Subcutaneous adipose tissue (tissue), 4 donors: ENCODE measurements around the gene IRF2BPL. TPM values are rescaled to one million over a fixed set of nuclear protein-coding genes. Genes with fewer than 3 reads are reported as not detected.

Experiments
- CTCF ChIP-seq: fragments of 450-650 bp; IDR thresholded peaks from one replicate; pipeline ENCODE4 v1.5.1; 2016; ENCODE audit warnings: low read depth, mild to moderate bottlenecking, control low read depth, antibody characterized with exemption, moderate library complexity
- total RNA-seq, 4 donors: library from RNA; depleted of rRNA; stranded (reverse); fragments of >200 nt; gene quantifications; one replicate each; pipeline ENCODE4 v1.1.0, GENCODE V29; 2016

The IRF2BPL gene
- total RNA-seq, 4 donors from 2014 or later, result 14.0 to 76.7 (median 26.1) TPM

GRCh38 chr14:77052281-77053044 lies 24.0 kb upstream of the IRF2BPL start:
- TF ChIP-seq CTCF, result no peak

GRCh38 chr14:77051116-77051515 lies 22.6 kb upstream of the IRF2BPL start:
- no peak for TF ChIP-seq CTCF

- no peak for TF ChIP-seq CTCF
Measured at GRCh38 chr14:77046721-77047120, 18.2 kb upstream of the IRF2BPL start.

GRCh38 chr14:77045238-77046162 lies 17.0 kb upstream of the IRF2BPL start:
- no peak for TF ChIP-seq CTCF

GRCh38 chr14:77044783-77045237 lies 16.3 kb upstream of the IRF2BPL start:
- TF ChIP-seq CTCF, result no peak

GRCh38 chr14:77043984-77044485 lies 15.5 kb upstream of the IRF2BPL start:
- no peak for TF ChIP-seq CTCF
